RPMI7951 (cell line): Measurements from ENCODE around the gene ADPRHL1. TPM values are rescaled to one million over a fixed set of nuclear protein-coding genes. Genes with fewer than 3 reads are reported as not detected.
"Not testable (repeated sequence)": the region's sequence is repeated elsewhere in the genome, so short reads cannot be mapped to it uniquely, and the experiment has no call there.

Source experiments
- DNase-seq: peaks from one replicate; pipeline ENCODE4 v3.0.0-alpha.2; 2012; ENCODE audit warnings: low read depth
- total RNA-seq: library from RNA; depleted of rRNA; stranded (reverse); fragments of >200 nt; shearing (Covaris generic); gene quantifications from 2 replicates; pipeline ENCODE4 v1.2.3, GENCODE V29; 2014

The ADPRHL1 gene
- total RNA-seq, 1 experiment from 2014 or later: not detected

DNA sequence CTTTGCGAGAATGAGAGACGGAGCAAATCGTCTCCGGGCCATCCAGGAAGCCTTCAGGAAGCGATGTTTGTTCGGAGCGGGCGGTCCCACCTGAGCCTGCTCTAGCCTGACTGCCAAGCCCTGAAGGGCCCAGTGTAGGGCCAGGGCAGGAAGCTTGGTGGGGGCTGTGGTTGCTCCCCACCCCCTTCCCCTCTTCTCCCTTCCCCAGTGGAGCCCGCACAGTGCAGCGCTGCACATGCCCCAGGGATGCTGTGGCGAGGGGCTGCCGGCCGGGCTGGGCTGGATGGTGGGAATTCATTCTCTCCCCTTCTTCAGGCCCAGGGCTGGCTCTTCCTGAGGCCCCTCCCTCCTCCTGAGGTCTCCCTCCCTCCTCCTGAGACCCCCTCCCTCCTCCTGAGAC, 82.2 kb downstream of the ADPRHL1 start:
- no peak for DNase-seq

- DNase-seq: no peak
Observed at GRCh38 chr13:113369881-113370280, 83.4 kb downstream of the ADPRHL1 start.

- DNase-seq: no peak
Observed at GRCh38 chr13:113369189-113369588, 84.1 kb downstream of the ADPRHL1 start.

DNA sequence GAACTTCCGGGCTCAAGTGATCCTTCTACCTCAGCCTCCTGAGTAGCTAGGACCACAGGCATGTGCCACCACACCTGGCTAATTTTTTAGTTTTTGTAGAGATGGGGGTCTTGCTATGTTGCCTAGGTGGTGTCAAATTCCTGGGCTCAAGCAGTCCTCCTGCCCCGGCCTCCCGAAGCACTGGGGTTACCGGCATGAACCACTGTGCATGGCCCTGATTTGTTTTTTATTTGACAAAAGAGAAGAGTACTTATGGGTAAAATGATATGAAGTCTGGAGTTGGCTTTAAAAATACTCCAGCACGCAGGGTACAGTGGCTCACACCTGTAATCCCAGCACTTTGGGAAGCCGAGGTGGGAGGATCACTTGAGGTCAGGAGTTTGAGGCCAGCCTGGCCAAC, 84.9 kb downstream of the ADPRHL1 start:
- DNase-seq: not testable (repeated sequence)

DNA sequence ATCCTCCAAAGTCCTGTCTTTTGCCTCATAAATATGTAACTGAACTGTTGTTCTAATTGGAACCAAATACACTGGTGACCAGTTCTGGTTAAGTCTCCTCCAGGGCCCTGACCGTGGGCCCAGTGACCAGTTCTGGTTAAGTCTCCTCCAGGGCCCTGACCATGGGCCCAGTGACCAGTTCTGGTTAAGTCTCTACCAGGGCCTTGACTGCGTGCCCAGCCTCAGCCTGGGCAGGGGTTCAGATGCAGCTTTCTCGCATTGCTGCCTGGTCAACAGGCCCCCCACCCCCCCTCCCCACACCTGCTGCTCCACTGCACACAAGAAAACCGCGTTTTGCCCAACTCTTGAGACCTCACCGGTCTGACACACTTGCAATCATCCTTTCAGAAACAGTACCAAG, 85.5 kb downstream of the ADPRHL1 start:
- no peak for DNase-seq

DNA sequence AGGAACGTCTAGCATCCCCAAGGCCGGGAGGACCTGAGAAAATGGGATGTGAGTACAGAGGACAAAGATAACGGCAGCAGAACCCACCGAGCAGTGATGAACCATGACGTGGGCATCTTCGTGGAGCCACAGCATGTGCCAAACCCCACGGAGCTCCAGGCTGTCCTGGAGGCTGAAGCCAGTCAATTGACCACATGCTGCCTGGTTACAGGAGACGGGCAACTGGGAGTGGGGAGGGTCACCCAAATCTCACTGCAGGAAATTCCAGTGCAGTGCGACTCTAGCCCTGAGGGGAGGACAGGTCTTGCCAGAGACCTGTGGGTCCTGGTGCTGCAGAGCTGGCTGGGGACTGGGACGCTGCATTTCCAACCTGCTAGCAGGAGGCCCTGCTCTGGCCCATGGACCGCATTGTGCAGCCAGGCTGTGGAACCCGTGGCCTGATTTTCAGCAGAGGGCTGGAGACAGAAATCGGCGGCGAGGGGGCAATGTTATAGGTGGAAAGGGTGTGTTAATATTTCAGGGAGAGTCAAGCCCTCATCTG, 86.2 kb downstream of the ADPRHL1 start:
- no peak for DNase-seq

DNA sequence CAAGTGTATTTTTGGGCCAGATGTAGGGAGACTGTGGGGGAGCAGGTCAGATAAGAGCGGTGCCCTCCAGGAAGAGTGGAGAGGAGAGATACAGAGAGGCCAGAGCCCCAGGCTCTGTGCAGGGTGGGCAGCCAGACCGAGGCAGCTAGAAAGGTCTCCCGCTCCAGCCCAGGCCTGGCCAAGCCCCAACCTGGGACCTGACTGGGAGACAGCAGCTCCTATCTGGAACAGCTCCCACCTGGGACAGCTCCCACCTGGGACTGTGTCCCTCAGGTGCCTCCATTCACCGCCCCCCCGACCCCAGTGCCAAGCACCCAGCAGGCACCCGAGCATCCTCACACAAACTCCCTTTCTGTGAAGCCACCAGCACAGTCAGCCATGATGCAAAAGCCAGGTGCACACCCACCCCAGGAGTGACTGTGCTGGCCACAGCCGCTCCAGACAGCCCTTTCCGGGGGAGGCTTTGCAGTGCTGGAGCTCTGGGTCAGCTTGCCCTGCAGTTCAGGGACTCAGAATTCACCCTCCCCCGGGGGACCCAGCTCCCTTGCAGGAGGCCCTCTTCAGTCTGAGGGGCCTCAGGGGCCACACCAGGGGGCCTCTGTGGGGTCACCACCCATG, 87.2 kb downstream of the ADPRHL1 start:
- no peak for DNase-seq

GRCh38 chr13:113365583-113365970, 87.7 kb downstream of the ADPRHL1 start:
- no peak for DNase-seq

DNA sequence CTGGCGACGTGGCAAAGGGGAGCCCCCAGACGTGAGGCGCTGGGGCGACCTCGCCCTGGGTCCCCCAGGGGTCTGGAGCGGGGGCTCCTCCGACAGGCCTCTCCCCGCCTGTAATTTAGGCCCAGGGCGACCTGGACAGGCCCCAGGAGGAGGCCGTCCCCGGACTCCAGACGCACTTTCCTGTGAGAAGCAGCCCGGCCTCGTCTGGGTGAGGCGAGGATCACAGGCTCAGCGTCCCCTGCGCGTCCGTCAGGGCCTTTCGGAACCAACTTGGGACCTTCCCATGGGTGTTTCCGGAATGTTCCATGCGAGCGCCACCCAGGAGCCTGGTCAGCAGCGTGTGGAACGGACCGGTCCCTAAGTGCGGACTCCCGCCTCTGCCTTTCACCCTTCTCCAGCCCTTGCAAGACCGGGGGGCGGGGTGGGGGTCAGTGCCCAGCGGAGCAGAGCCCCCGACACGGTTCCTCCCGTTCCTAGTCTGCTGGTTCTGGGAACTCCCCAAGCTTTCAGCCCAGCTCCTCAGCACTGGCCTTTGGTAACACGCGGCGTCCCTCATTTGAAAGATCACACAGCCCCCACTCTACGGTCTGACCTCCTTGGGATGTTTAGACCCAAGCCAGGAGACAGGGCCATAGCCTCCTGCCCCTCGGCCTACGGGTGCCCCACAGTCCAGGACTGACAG, 88.2 kb downstream of the ADPRHL1 start:
- no peak for DNase-seq

- no peak for DNase-seq
Observed at GRCh38 chr13:113364311-113364889, 88.9 kb downstream of the ADPRHL1 start.

DNA sequence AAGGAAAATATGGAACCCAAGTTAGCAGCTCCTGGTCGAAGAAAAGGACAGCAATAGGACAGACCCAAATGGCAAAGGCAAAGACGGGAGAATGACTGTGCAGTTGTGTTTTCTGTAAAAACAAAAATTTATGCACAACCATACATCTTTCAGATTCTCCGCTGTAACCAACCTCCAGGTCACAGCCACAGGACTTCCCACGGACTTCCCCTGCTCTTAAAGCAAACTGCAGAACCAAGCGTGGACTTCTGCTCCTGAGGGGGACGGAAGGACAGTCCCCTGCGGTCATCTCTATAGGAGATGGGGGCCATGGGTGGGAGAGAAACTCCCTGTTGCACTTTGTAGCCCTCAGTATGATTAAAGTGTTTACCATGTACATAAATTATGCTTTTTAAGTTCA, 91.9 kb downstream of the ADPRHL1 start:
- no peak for DNase-seq

- DNase-seq: no peak
Observed at GRCh38 chr13:113360446-113360845, 92.8 kb downstream of the ADPRHL1 start.

DNA sequence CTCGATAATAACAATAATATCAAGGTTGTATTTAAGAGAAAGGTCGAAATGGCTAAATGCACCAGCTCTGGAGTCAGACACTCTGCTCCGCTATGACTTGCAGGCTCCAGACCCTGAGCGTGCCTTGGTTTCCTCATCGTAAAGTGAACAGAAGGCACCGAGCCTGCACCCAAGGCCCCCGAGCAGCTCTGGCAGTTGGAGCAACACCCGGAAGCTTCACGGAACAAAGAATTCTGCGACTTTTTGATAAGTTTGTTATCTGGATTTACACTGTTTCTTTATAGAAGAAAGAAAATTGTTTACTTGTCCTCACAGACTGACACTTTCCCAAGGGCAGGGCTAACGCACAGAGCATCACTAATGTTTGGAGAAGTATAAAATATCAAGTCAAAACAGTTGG, 93.7 kb downstream of the ADPRHL1 start:
- DNase-seq: no peak

GRCh38 chr13:113358653-113359190, 94.6 kb downstream of the ADPRHL1 start:
- DNase-seq: no peak

- DNase-seq: no peak
Observed at GRCh38 chr13:113357529-113357928, 95.8 kb downstream of the ADPRHL1 start.

DNA sequence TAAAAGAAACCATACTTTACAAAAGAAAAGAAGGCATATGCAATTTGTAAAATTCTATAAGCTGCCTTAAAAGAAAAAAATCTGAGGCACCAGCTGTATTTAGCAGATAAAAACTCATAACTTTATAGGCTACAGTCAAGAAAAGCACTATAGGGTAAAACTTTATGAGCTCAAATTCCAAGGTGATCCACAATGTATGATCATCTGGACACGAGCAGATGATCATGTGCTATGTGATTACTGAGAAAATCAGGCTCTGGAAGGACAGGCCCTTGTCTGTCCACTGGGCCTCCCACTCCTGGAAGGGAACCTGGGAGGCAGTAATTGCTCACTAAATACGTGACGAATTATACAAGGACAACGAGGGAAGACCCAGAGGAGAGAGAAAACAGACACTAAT, 96.7 kb downstream of the ADPRHL1 start:
- no peak for DNase-seq

DNA sequence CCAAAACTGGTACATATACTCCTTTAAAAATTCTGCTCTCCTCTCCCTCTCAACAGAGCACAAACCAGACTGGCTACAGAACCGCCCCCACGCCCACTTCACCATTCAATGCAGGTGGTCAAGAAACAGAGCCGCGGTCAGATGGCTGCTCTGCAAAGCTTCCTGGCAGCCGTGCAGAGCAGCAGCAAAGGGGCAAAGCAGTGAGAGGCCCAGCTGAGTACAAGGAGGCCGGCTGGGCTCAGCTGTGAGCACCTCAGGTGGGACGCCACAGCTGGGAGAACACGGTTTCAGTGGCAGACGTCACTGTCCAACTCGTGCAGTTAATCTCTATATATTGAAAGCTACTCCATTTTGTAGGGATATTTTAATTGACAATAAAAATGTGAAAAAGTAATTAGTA, 97.7 kb downstream of the ADPRHL1 start:
- no peak for DNase-seq

- DNase-seq: no peak
Observed at GRCh38 chr13:113354831-113355610, 98.3 kb downstream of the ADPRHL1 start.

GRCh38 chr13:113353254-113353653, 100.0 kb downstream of the ADPRHL1 start:
- DNase-seq: no peak

DNA sequence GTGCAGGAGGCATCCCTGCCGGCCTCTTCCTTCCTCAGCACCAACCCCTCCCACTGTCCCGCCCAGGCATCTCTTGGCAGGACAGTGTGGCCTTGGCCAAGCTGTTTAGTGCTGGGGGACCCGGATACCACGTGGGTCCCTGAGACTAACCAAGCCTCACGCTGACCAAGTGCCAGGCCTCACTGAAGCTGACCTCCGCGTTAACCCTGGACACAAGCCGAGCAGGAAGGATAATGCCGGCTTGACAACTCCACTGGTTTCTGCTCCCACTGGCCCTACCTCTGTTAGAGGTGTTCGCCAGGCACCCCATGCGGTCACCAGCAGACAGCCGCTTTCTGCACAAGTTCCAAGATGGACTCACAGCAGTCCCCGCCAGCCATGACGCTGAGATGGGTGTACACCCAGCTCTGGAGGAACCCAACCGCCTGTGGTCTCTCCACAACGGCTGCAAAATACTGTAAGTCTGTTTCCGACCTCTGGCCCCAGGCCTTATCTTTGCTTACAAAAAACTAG, 101.7 kb downstream of the ADPRHL1 start:
- DNase-seq: no peak

DNA sequence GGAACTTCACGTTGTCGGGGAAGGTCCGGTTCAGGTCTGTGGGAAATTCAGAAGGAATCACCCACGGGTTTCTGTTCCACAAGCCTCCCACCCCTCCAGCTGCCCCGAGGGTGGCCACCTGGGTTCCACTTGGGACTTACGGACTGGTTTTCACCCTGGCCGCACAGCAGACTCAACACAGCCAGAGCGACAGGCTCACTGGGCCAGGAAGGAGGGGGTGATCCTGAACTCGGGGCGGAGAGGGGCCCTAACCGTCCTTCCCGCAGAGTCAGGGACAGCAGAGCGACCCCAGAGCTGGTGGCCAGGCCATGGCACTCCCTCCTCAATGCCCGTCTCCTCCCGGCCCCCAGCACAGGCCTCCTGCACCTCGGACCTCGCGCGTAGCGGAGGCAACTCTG, 102.4 kb downstream of the ADPRHL1 start:
- no peak for DNase-seq
